Measurements from ENCODE around the gene CCDC81.
A peak's percentile ranks its signal among the peaks of the same experiment; 100 is the strongest.

CCDC81 gene

GRCh38 chr11:86360775-86361395 lies 13.8 kb upstream of the CCDC81 start:
- no peak overlapping the region for H2BK120ac ChIP-seq (ENCODE audit: insufficient read depth, low read length, poor library complexity)
- WGBS (ENCODE audit: extremely low coverage, insufficient coverage, insufficient read length): no CpG with 5 or more reads among the region's 2 CpGs
- H3K4me1 ChIP-seq (ENCODE audit: control insufficient read depth in 1 of 2, insufficient read depth in 2 of 2, low read length in 2 of 2): peaks cover 7 to 10% of the 10 kb centered on the region in 2 experiments

DNA sequence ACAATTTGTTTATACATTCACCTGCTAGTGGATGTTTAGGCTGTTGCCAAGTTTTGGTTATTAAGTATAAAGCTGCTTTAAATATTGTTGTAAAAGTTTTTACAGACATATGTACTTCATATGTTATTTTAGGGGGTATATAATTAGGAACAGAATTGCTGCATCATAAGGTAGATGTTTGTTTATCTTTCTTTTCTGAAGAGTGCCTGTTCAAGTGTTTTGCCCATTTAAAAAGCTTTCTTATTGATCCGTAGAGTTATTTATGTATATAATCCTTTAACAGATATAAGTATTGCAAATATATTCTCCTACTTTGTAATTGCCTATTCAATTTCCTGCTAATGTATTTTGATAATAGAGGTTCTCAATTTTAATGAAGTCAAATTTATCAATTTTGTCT lies 11.3 kb upstream of the CCDC81 start:
- Histone ChIP-seq H2AK5ac (ENCODE audit: low read length) (no peak overlapping the region), H4K12ac (ENCODE audit: low read depth, low read length) (no peak overlapping the region), H3K4ac (ENCODE audit: low read depth, low read length) (no peak overlapping the region), H3K4me2 (ENCODE audit: low read length) (no peak overlapping the region), H2BK120ac (ENCODE audit: insufficient read depth, low read length, poor library complexity) (no peak overlapping the region), H3K23ac (ENCODE audit: low read length) (no peak overlapping the region), H3K4me3 (ENCODE audit: low read depth, low read length) (no peak overlapping the region), H3K9ac (ENCODE audit: low read length) (no peak overlapping the region), H3K79me1 (ENCODE audit: low read length) (peaks cover 2% of the 10 kb centered on the region), H4K91ac (ENCODE audit: low read depth, low read length) (no peak overlapping the region), H2BK12ac (ENCODE audit: low read length) (no peak overlapping the region), H2AFZ (ENCODE audit: insufficient read depth, low read length, poor library complexity) (no peak overlapping the region), H2BK5ac (ENCODE audit: low read depth, low read length, poor library complexity) (no peak overlapping the region), H3K79me2 (ENCODE audit: control insufficient read depth, insufficient read depth, low read length, poor library complexity) (no peaks in the 10 kb centered on the region), H3K18ac (ENCODE audit: low read length) (no peak overlapping the region), H3K4me1 (ENCODE audit: control insufficient read depth in 1 of 2, insufficient read depth in 2 of 2, low read length in 2 of 2) (peaks cover 7 to 10% of the 10 kb centered on the region in 2 experiments), H3K14ac (ENCODE audit: low read length) (no peak overlapping the region), H3K27me3 (ENCODE audit: insufficient read depth, low read length) (no peaks in the 10 kb centered on the region), H4K8ac (ENCODE audit: low read depth, low read length) (no peak overlapping the region), H3K9me3 (ENCODE audit: insufficient read depth, low read depth, low read length) (no peaks in the 10 kb centered on the region), H3K36me3 (ENCODE audit: control insufficient read depth in 1 of 2, insufficient read depth in 2 of 2, low read length in 2 of 2) (no peaks in the 10 kb centered on the region), H3K27ac (ENCODE audit: low read depth, low read length) (no peak overlapping the region)
- no CpG with 5 or more reads among the region's 1 CpG for WGBS (ENCODE audit: extremely low coverage, insufficient coverage, insufficient read length)
- DNase-seq: no peak

More at GRCh38 chr11:86360775-86361395, 13.8 kb upstream of the CCDC81 start:
- Histone ChIP-seq H3K27me3 (ENCODE audit: insufficient read depth, low read length) (no peaks in the 10 kb centered on the region), H4K8ac (ENCODE audit: low read depth, low read length) (no peak overlapping the region), H3K23ac (ENCODE audit: low read length) (no peak overlapping the region), H4K12ac (ENCODE audit: low read depth, low read length) (no peak overlapping the region), H3K79me2 (ENCODE audit: control insufficient read depth, insufficient read depth, low read length, poor library complexity) (no peaks in the 10 kb centered on the region), H4K91ac (ENCODE audit: low read depth, low read length) (no peak overlapping the region), H2BK12ac (ENCODE audit: low read length) (no peak overlapping the region), H3K9ac (ENCODE audit: low read length) (no peak overlapping the region), H3K36me3 (ENCODE audit: control insufficient read depth in 1 of 2, insufficient read depth in 2 of 2, low read length in 2 of 2) (no peaks in the 10 kb centered on the region), H2AK5ac (ENCODE audit: low read length) (no peak overlapping the region), H3K79me1 (ENCODE audit: low read length) (peaks cover 2% of the 10 kb centered on the region), H2AFZ (ENCODE audit: insufficient read depth, low read length, poor library complexity) (no peak overlapping the region), H3K4ac (ENCODE audit: low read depth, low read length) (no peak overlapping the region), H3K4me2 (ENCODE audit: low read length) (no peak overlapping the region), H3K9me3 (ENCODE audit: insufficient read depth, low read depth, low read length) (no peaks in the 10 kb centered on the region), H3K4me3 (ENCODE audit: low read depth, low read length) (no peak overlapping the region), H3K18ac (ENCODE audit: low read length) (no peak overlapping the region), H3K27ac (ENCODE audit: low read depth, low read length) (no peak overlapping the region), H3K14ac (ENCODE audit: low read length) (no peak overlapping the region), H2BK5ac (ENCODE audit: low read depth, low read length, poor library complexity) (no peak overlapping the region)
- DNase-seq: peak in 1 of 2 donors; percentile 34

- no peak overlapping the region for H3K18ac ChIP-seq (ENCODE audit: low read length)
- no peaks in the 10 kb centered on the region for H3K9me3 ChIP-seq (ENCODE audit: insufficient read depth, low read depth, low read length)
- no peaks in the 10 kb centered on the region for H3K79me1 ChIP-seq (ENCODE audit: low read length)
- H3K79me2 ChIP-seq (ENCODE audit: control insufficient read depth, insufficient read depth, low read length, poor library complexity): no peaks in the 10 kb centered on the region
- H3K4me1 ChIP-seq (ENCODE audit: control insufficient read depth in 1 of 2, insufficient read depth in 2 of 2, low read length in 2 of 2): peaks cover 0 to 2% of the 10 kb centered on the region in 2 experiments
- no peaks in the 10 kb centered on the region for H3K27me3 ChIP-seq (ENCODE audit: insufficient read depth, low read length)
- no peak overlapping the region for H3K27ac ChIP-seq (ENCODE audit: low read depth, low read length)
- H3K23ac ChIP-seq (ENCODE audit: low read length): no peak overlapping the region
- H2BK120ac ChIP-seq (ENCODE audit: insufficient read depth, low read length, poor library complexity): no peak overlapping the region
- no peak overlapping the region for H3K4me3 ChIP-seq (ENCODE audit: low read depth, low read length)
- no peak overlapping the region for H2AK5ac ChIP-seq (ENCODE audit: low read length)
- H2AFZ ChIP-seq (ENCODE audit: insufficient read depth, low read length, poor library complexity): no peak overlapping the region
- DNase-seq: no peak
- H2BK5ac ChIP-seq (ENCODE audit: low read depth, low read length, poor library complexity): no peak overlapping the region
- no peak overlapping the region for H2BK12ac ChIP-seq (ENCODE audit: low read length)
- H3K9ac ChIP-seq (ENCODE audit: low read length): no peak overlapping the region
- no peak overlapping the region for H3K4me2 ChIP-seq (ENCODE audit: low read length)
- no peak overlapping the region for H3K14ac ChIP-seq (ENCODE audit: low read length)
- WGBS (ENCODE audit: extremely low coverage, insufficient coverage, insufficient read length): no CpG with 5 or more reads among the region's 2 CpGs
- H3K36me3 ChIP-seq (ENCODE audit: control insufficient read depth in 1 of 2, insufficient read depth in 2 of 2, low read length in 2 of 2): no peaks in the 10 kb centered on the region
- no peak overlapping the region for H4K8ac ChIP-seq (ENCODE audit: low read depth, low read length)
- H3K4ac ChIP-seq (ENCODE audit: low read depth, low read length): no peak overlapping the region
- H4K12ac ChIP-seq (ENCODE audit: low read depth, low read length): no peak overlapping the region
- no peak overlapping the region for H4K91ac ChIP-seq (ENCODE audit: low read depth, low read length)
These were observed 9.1 kb upstream of the CCDC81 start for GRCh38 chr11:86365546-86365945.

- H4K12ac ChIP-seq (ENCODE audit: low read depth, low read length): no peak overlapping the region
- H3K9ac ChIP-seq (ENCODE audit: low read length): no peak overlapping the region
- H3K4ac ChIP-seq (ENCODE audit: low read depth, low read length): no peak overlapping the region
- H3K4me1 ChIP-seq (ENCODE audit: control insufficient read depth in 1 of 2, insufficient read depth in 2 of 2, low read length in 2 of 2): peaks cover 3 to 6% of the 10 kb centered on the region in 2 experiments
- H2AK5ac ChIP-seq (ENCODE audit: low read length): no peak overlapping the region
- H3K18ac ChIP-seq (ENCODE audit: low read length): no peak overlapping the region
- H3K4me2 ChIP-seq (ENCODE audit: low read length): no peak overlapping the region
- H3K14ac ChIP-seq (ENCODE audit: low read length): no peak overlapping the region
- no peak overlapping the region for H2AFZ ChIP-seq (ENCODE audit: insufficient read depth, low read length, poor library complexity)
- DNase-seq: peak; percentile 21
- no peak overlapping the region for H4K8ac ChIP-seq (ENCODE audit: low read depth, low read length)
- no peak overlapping the region for H3K27ac ChIP-seq (ENCODE audit: low read depth, low read length)
- no peaks in the 10 kb centered on the region for H3K9me3 ChIP-seq (ENCODE audit: insufficient read depth, low read depth, low read length)
- H3K4me3 ChIP-seq (ENCODE audit: low read depth, low read length): no peak overlapping the region
- no peaks in the 10 kb centered on the region for H3K36me3 ChIP-seq (ENCODE audit: control insufficient read depth in 1 of 2, insufficient read depth in 2 of 2, low read length in 2 of 2)
- H4K91ac ChIP-seq (ENCODE audit: low read depth, low read length): no peak overlapping the region
- H2BK12ac ChIP-seq (ENCODE audit: low read length): no peak overlapping the region
- no peak overlapping the region for H2BK120ac ChIP-seq (ENCODE audit: insufficient read depth, low read length, poor library complexity)
- peaks cover 5% of the 10 kb centered on the region for H3K79me1 ChIP-seq (ENCODE audit: low read length)
- no peaks in the 10 kb centered on the region for H3K79me2 ChIP-seq (ENCODE audit: control insufficient read depth, insufficient read depth, low read length, poor library complexity)
- no peak overlapping the region for H2BK5ac ChIP-seq (ENCODE audit: low read depth, low read length, poor library complexity)
- no CpG with 5 or more reads among the region's 7 CpGs for WGBS (ENCODE audit: extremely low coverage, insufficient coverage, insufficient read length)
- H3K23ac ChIP-seq (ENCODE audit: low read length): no peak overlapping the region
- H3K27me3 ChIP-seq (ENCODE audit: insufficient read depth, low read length): no peaks in the 10 kb centered on the region
These were observed 5.0 kb upstream of the CCDC81 start for GRCh38 chr11:86369668-86370067.
